CD14-positive monocyte (primary cell): Measurements from ENCODE around the gene IGSF1. TPM values are rescaled to one million over a fixed set of nuclear protein-coding genes. Genes with fewer than 3 reads are reported as not detected.

Experiments
- DNase-seq, 3 donors: peaks; one replicate each; pipeline ENCODE4 v3.0.0-alpha.2; 2011 to 2022
- H2AFZ ChIP-seq: 2 replicates; pipeline ENCODE4 v1.6.0; 2012; ENCODE audit warnings: mild to moderate bottlenecking, low read depth, low read length, inconsistent platforms; ENCODE audit not compliant: insufficient read depth, poor library complexity, severe bottlenecking
- H3K27ac ChIP-seq, 2 donors: 1 replicate in 1 of 2; 2 replicates in 1 of 2; pipeline ENCODE4 v1.5.1; 2012 to 2013; ENCODE audit warnings: low read length in 2 of 2, control low read depth in 1 of 2, inconsistent platforms in 1 of 2, low read depth in 1 of 2, mild to moderate bottlenecking in 1 of 2
- H3K27me3 ChIP-seq, 2 donors: one replicate each; pipeline versions ENCODE4 v1.6.0 to v1.6.1; 2011 to 2013; ENCODE audit warnings: low read length in 2 of 2; ENCODE audit not compliant: control insufficient read depth in 2 of 2, insufficient read depth in 2 of 2
- H3K36me3 ChIP-seq, 2 donors: replicated peaks in 1 of 2; 1 replicate in 1 of 2; 2 replicates in 1 of 2; pipeline versions ENCODE4 v1.5.1 to v1.6.1; 2012 to 2013; ENCODE audit warnings: low read length in 2 of 2, control low read depth in 1 of 2, inconsistent platforms in 1 of 2, mild to moderate bottlenecking in 1 of 2; ENCODE audit not compliant: insufficient read depth in 2 of 2, control insufficient read depth in 1 of 2
- H3K4me1 ChIP-seq, 2 donors: 1 replicate in 1 of 2; 2 replicates in 1 of 2; pipeline versions ENCODE4 v1.5.1 to v1.6.1; 2012 to 2013; ENCODE audit warnings: low read length in 2 of 2, control low read depth in 1 of 2, inconsistent platforms in 1 of 2, mild to moderate bottlenecking in 1 of 2, moderate library complexity in 1 of 2; ENCODE audit not compliant: insufficient read depth in 2 of 2, control insufficient read depth in 1 of 2
- H3K4me2 ChIP-seq: replicated peaks from 2 replicates; pipeline ENCODE3; 2012; ENCODE audit warnings: low read length, moderate library complexity, mild to moderate bottlenecking; ENCODE audit not compliant: poor library complexity, severe bottlenecking; ENCODE audit errors: extremely low read depth
- H3K4me3 ChIP-seq, 3 experiments: fragments of 200-600 bp in 1 of 3; sonication (generic) in 1 of 3; replicated peaks in 1 of 3; 1 replicate in 2 of 3; 2 replicates in 1 of 3; pipeline ENCODE4 v1.5.1; 2011 to 2013; ENCODE audit warnings: low read length in 3 of 3, mild to moderate bottlenecking in 3 of 3, control low read depth in 2 of 3, low read depth in 2 of 3, inconsistent platforms in 1 of 3, moderate library complexity in 1 of 3
- H3K79me2 ChIP-seq: 2 replicates; pipeline ENCODE4 v1.6.0; 2012; ENCODE audit warnings: mild to moderate bottlenecking, control low read depth, inconsistent platforms, low read length, moderate library complexity; ENCODE audit not compliant: insufficient read depth
- H3K9ac ChIP-seq: 2 replicates; pipeline ENCODE4 v1.6.0; 2017; ENCODE audit warnings: low read length, mild to moderate bottlenecking; ENCODE audit not compliant: insufficient read depth, poor library complexity, severe bottlenecking
- H3K9me3 ChIP-seq, 2 donors: replicated peaks in 1 of 2; 1 replicate in 1 of 2; 2 replicates in 1 of 2; pipeline versions ENCODE4 v1.5.1 to v1.6.1; 2012 to 2013; ENCODE audit warnings: low read length in 2 of 2, control low read depth in 1 of 2; ENCODE audit not compliant: control insufficient read depth in 1 of 2, insufficient read depth in 1 of 2
- H4K20me1 ChIP-seq: 2 replicates; pipeline ENCODE4 v1.6.0; 2012; ENCODE audit warnings: mild to moderate bottlenecking, low read length, control low read depth, moderate library complexity; ENCODE audit not compliant: insufficient read depth
- H3K27ac Mint-ChIP-seq, 7 donors: one replicate each; pipeline ENCODE4 v1.8.0; 2020; ENCODE audit warnings: mild to moderate bottlenecking in 7 of 7, mixed read lengths in 7 of 7, moderate library complexity in 6 of 7, inconsistent platforms in 2 of 7
- H3K27me3 Mint-ChIP-seq, 3 donors: one replicate each; pipeline ENCODE4 v1.8.0; 2021 to 2022; ENCODE audit warnings: low read depth in 3 of 3, mild to moderate bottlenecking in 3 of 3, mixed read lengths in 3 of 3, moderate library complexity in 3 of 3, inconsistent platforms in 1 of 3
- H3K36me3 Mint-ChIP-seq, 2 donors: one replicate each; pipeline ENCODE4 v1.8.0; 2020; ENCODE audit warnings: mixed read lengths in 2 of 2, inconsistent platforms in 1 of 2, mild to moderate bottlenecking in 1 of 2
- H3K4me1 Mint-ChIP-seq: one replicate; pipeline ENCODE4 v1.8.0; 2020; ENCODE audit warnings: mild to moderate bottlenecking, mixed read lengths
- H3K4me3 Mint-ChIP-seq, 2 donors: one replicate each; pipeline ENCODE4 v1.8.0; 2020; ENCODE audit warnings: mild to moderate bottlenecking in 2 of 2, mixed read lengths in 2 of 2, moderate library complexity in 1 of 2
- H3K9me3 Mint-ChIP-seq, 7 donors: one replicate each; pipeline ENCODE4 v1.8.0; 2020 to 2022; ENCODE audit warnings: mixed read lengths in 7 of 7, mild to moderate bottlenecking in 6 of 7, moderate library complexity in 6 of 7, inconsistent platforms in 2 of 7
- WGBS: methylation state at CpG from one replicate; pipeline ENCODE4 v1.1.5; 2013; ENCODE audit warnings: missing lambda C conversion rate; ENCODE audit not compliant: insufficient coverage; 5-methylcytosine and 5-hydroxymethylcytosine counted together
- intact Hi-C, 2 donors: fragments of 100-400 bp; cut with micrococcal nuclease; formaldehyde crosslinking; loops; one replicate each; pipeline versions ENCODE4 v1.15.0 to v1.15.1; 2023
- polyA plus RNA-seq, 3 donors: library from polyadenylated mRNA; depleted of rRNA in 1 of 3; unstranded in 2 of 3; stranded (reverse) in 1 of 3; fragments of 300-500 nt in 2 of 3; fragments of >200 nt in 1 of 3; fragmentation: Illumina TruSeq in 2 of 3; gene quantifications; 1 replicate in 2 of 3; 2 replicates in 1 of 3; pipeline ENCODE4 v1.2.3, GENCODE V29; 2012 to 2021
- TF ChIP-seq, protein P1 (sequence below): fragments of 200-600 bp; IDR thresholded peaks from one replicate; pipeline ENCODE4 v1.8.0; 2022; ENCODE audit warnings: antibody characterized with exemption, mild to moderate bottlenecking

Gene IGSF1
- polyA plus RNA-seq, 3 donors: not detected

DNA sequence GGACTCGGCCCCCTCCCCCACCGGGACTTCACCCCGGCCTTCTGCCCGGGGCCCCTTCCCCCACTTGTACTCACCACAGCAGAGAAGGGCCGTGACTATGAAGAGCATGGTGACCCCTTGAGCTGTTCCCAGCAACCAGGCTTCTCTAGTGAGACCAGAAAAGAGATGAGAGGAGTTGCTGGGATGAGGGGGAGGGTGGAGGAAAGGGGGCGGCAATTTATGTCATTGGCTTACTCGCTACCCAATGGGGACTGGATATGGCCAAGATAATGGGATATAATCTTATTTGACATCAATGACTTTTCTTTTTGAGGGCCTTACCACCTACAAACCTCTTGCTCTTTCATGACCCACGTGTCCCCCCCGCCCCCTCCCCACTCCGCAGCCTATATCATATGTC, 9.9 kb downstream of the IGSF1 start:
- H3K36me3 ChIP-seq: no peaks in the 10 kb centered on the region
- H3K4me2 ChIP-seq: no peak overlapping the region
- H3K36me3 Mint-ChIP-seq: no peaks in the 10 kb centered on the region
- TF ChIP-seq, protein P1, sequence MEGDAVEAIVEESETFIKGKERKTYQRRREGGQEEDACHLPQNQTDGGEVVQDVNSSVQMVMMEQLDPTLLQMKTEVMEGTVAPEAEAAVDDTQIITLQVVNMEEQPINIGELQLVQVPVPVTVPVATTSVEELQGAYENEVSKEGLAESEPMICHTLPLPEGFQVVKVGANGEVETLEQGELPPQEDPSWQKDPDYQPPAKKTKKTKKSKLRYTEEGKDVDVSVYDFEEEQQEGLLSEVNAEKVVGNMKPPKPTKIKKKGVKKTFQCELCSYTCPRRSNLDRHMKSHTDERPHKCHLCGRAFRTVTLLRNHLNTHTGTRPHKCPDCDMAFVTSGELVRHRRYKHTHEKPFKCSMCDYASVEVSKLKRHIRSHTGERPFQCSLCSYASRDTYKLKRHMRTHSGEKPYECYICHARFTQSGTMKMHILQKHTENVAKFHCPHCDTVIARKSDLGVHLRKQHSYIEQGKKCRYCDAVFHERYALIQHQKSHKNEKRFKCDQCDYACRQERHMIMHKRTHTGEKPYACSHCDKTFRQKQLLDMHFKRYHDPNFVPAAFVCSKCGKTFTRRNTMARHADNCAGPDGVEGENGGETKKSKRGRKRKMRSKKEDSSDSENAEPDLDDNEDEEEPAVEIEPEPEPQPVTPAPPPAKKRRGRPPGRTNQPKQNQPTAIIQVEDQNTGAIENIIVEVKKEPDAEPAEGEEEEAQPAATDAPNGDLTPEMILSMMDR: no peak
- no peak overlapping the region for H3K9ac ChIP-seq
- peaks cover 0 to 1% (median 0%) of the 10 kb centered on the region in 7 donors for H3K9me3 Mint-ChIP-seq
- intact Hi-C loops: no loop called here
- H3K27me3 Mint-ChIP-seq: peaks cover 1 to 12% (median 8%) of the 10 kb centered on the region in 3 donors
- H3K27me3 ChIP-seq: no peaks in the 10 kb centered on the region
- no peak overlapping the region for H3K27ac ChIP-seq
- no peaks in the 10 kb centered on the region for H3K79me2 ChIP-seq
- H3K4me3 Mint-ChIP-seq: no peak overlapping the region
- H2AFZ ChIP-seq: no peak overlapping the region
- H3K9me3 ChIP-seq: no peaks in the 10 kb centered on the region
- H3K4me1 Mint-ChIP-seq: no peaks in the 10 kb centered on the region
- no peak overlapping the region for H3K4me3 ChIP-seq
- no peaks in the 10 kb centered on the region for H4K20me1 ChIP-seq
- WGBS: no CpG with 5 or more reads among the region's 10 CpGs
- no peaks in the 10 kb centered on the region for H3K4me1 ChIP-seq
- no peak for DNase-seq
- no peak overlapping the region for H3K27ac Mint-ChIP-seq

DNA sequence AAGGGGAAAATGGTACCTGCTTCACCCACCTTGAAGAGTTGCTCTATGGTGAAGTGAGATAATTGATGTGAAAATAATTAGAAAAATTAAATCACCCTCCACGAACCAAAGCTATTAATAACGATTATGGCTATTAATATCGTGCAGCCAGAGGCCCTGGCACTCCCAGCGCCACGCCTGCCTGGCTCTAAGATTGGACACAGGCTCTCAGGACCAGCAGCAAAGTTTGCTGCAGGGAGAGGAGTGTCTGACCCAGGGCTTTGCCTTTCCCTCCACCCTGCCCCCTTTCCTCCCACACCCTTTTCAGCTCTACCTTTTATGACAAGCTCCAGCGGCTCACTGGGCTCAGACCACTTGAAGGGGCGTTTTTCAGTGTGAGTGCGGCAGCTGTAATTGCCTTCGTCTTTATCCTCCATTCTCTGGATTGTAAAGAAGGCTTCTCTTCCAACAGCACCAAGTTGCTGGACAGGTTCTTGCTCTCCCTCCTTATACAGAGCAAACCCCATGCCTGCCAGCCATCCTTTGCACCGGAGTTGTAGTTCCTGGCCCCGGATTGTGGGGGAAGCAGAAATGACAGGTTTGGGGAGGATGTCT, 11.5 kb downstream of the IGSF1 start:
- H3K9me3 Mint-ChIP-seq: peaks cover 0 to 1% (median 0%) of the 10 kb centered on the region in 7 donors
- WGBS: 100% methylated on average over 2 of the region's 11 CpGs
- H3K27ac ChIP-seq: no peak overlapping the region
- H3K4me1 ChIP-seq: no peaks in the 10 kb centered on the region
- no peaks in the 10 kb centered on the region for H3K36me3 Mint-ChIP-seq
- H3K4me1 Mint-ChIP-seq: no peaks in the 10 kb centered on the region
- H3K79me2 ChIP-seq: no peaks in the 10 kb centered on the region
- TF ChIP-seq, protein P1: no peak
- no peak overlapping the region for H3K4me3 Mint-ChIP-seq
- no peaks in the 10 kb centered on the region for H4K20me1 ChIP-seq
- no peak overlapping the region for H3K4me2 ChIP-seq
- intact Hi-C loops: no loop called here
- no peaks in the 10 kb centered on the region for H3K27me3 ChIP-seq
- no peaks in the 10 kb centered on the region for H3K9me3 ChIP-seq
- H3K4me3 ChIP-seq: no peak overlapping the region
- H3K27ac Mint-ChIP-seq: no peak overlapping the region
- H3K27me3 Mint-ChIP-seq: peaks cover 1 to 12% (median 8%) of the 10 kb centered on the region in 3 donors
- no peak overlapping the region for H2AFZ ChIP-seq
- no peak for DNase-seq
- H3K9ac ChIP-seq: no peak overlapping the region
- H3K36me3 ChIP-seq: no peaks in the 10 kb centered on the region
